ENCODE data around the gene MYL12A. TPM values are rescaled to one million over a fixed set of nuclear protein-coding genes. Genes with fewer than 3 reads are reported as not detected.
"Not testable (repeated sequence)": the region's sequence is repeated elsewhere in the genome, so short reads cannot be mapped to it uniquely, and the experiment has no call there.

Gene MYL12A
- polyA plus RNA-seq, 3 donors: 469 to 1,360 (median 1,139) TPM

GRCh38 chr18:3219631-3220335 is 27.8 kb upstream of the MYL12A start, which contains the start of gene MYOM1:
Gene MYOM1, minus strand, starts transcription at chr18:3219968. Its CDS starts 4,745 bp downstream, at chr18:3215223.
- H3K4me3 Mint-ChIP-seq: no peak within 1 kb of the TSS
- Histone ChIP-seq H3K27ac (ENCODE audit: low read depth in 1 of 2, low read length in 2 of 2) (no peak within 1 kb of the TSS), H4K20me1 (ENCODE audit: insufficient read depth, low read length) (no peaks in the 10 kb centered on the region), H3K36me3 (replicated peaks in 1 of 2; ENCODE audit: control insufficient read depth in 1 of 2, insufficient read depth in 2 of 2, low read length in 2 of 2) (no peaks in the 10 kb centered on the region), H3K4me3 (replicated peaks in 1 of 3; ENCODE audit: low read depth in 2 of 3, low read length in 3 of 3) (no peak within 1 kb of the TSS), H3K4me2 (replicated peaks; ENCODE audit: extremely low read depth, low read length, poor library complexity, severe bottlenecking) (no peak within 1 kb of the TSS), H3K9ac (ENCODE audit: insufficient read depth, low read length, poor library complexity, severe bottlenecking) (no peak within 1 kb of the TSS), H2AFZ (ENCODE audit: insufficient read depth, low read depth, low read length, poor library complexity, severe bottlenecking) (no peak within 1 kb of the TSS), H3K27me3 (ENCODE audit: control insufficient read depth in 2 of 2, insufficient read depth in 2 of 2, low read length in 2 of 2) (no peaks in the 10 kb centered on the region), H3K79me2 (ENCODE audit: insufficient read depth, low read length) (no peaks in the 10 kb centered on the region), H3K9me3 (replicated peaks in 1 of 2; ENCODE audit: control insufficient read depth in 1 of 2, insufficient read depth in 1 of 2, low read length in 2 of 2) (no peaks in the 10 kb centered on the region), H3K4me1 (ENCODE audit: control insufficient read depth in 1 of 2, insufficient read depth in 2 of 2, low read length in 2 of 2) (no peaks in the 10 kb centered on the region)
- H3K4me1 Mint-ChIP-seq: no peaks in the 10 kb centered on the region
- no peak for DNase-seq
- H3K27me3 Mint-ChIP-seq (ENCODE audit: low read depth in 3 of 3): no peaks in the 10 kb centered on the region
- no peaks in the 10 kb centered on the region for H3K36me3 Mint-ChIP-seq
- intact Hi-C loops (cut with micrococcal nuclease): no loop called here
- no peak within 1 kb of the TSS for H3K27ac Mint-ChIP-seq
- WGBS (ENCODE audit: insufficient coverage): 92% methylated on average over 5 of the region's 9 CpGs
- no peak for TF ChIP-seq CTCF (IDR thresholded peaks at IDR 0.05)
- peaks cover 0 to 7% (median 1%) of the 10 kb centered on the region in 7 donors for H3K9me3 Mint-ChIP-seq

- intact Hi-C loops (cut with micrococcal nuclease): not testable (repeated sequence)
These were observed 26.7 kb upstream of the MYL12A start for GRCh38 chr18:3220868-3221267.

More at GRCh38 chr18:3220868-3221267, 26.7 kb upstream of the MYL12A start:
- H3K4me1 Mint-ChIP-seq; H3K27me3 ChIP-seq (ENCODE audit: control insufficient read depth in 2 of 2, insufficient read depth in 2 of 2, low read length in 2 of 2); H3K4me3 ChIP-seq (replicated peaks in 1 of 3; ENCODE audit: low read depth in 2 of 3, low read length in 3 of 3); H3K9ac ChIP-seq (ENCODE audit: insufficient read depth, low read length, poor library complexity, severe bottlenecking); H3K4me1 ChIP-seq (ENCODE audit: control insufficient read depth in 1 of 2, insufficient read depth in 2 of 2, low read length in 2 of 2); H3K27ac ChIP-seq (ENCODE audit: low read depth in 1 of 2, low read length in 2 of 2); H3K9me3 ChIP-seq (replicated peaks in 1 of 2; ENCODE audit: control insufficient read depth in 1 of 2, insufficient read depth in 1 of 2, low read length in 2 of 2); H3K4me2 ChIP-seq (replicated peaks; ENCODE audit: extremely low read depth, low read length, poor library complexity, severe bottlenecking); H4K20me1 ChIP-seq (ENCODE audit: insufficient read depth, low read length); H3K9me3 Mint-ChIP-seq; H3K27me3 Mint-ChIP-seq (ENCODE audit: low read depth in 3 of 3); H3K4me3 Mint-ChIP-seq; H3K27ac Mint-ChIP-seq; H3K36me3 ChIP-seq (replicated peaks in 1 of 2; ENCODE audit: control insufficient read depth in 1 of 2, insufficient read depth in 2 of 2, low read length in 2 of 2); H3K36me3 Mint-ChIP-seq; H2AFZ ChIP-seq (ENCODE audit: insufficient read depth, low read depth, low read length, poor library complexity, severe bottlenecking); DNase-seq; H3K79me2 ChIP-seq (ENCODE audit: insufficient read depth, low read length): not testable (repeated sequence)
- 100% methylated on average over 1 of the region's 4 CpGs for WGBS (ENCODE audit: insufficient coverage)

All from CD14-positive monocyte (primary cell).